Frontal cortex (tissue), 4 donors: Measurements from ENCODE around the gene IQCM. TPM values are rescaled to one million over a fixed set of nuclear protein-coding genes. Genes with fewer than 3 reads are reported as not detected.

Experiments used
- DNase-seq, 2 donors: peaks; one replicate each; pipeline ENCODE4 v3.0.0; 2012; ENCODE audit warnings: low spot score in 2 of 2
- FAIRE-seq: peaks from 2 replicates; lab custom pipeline; 2012; peaks lifted over from hg19 to GRCh38; lab: Jason Lieb, UNC
- total RNA-seq: library from RNA; depleted of rRNA; stranded (reverse); fragments of >200 nt; gene quantifications from one replicate; pipeline ENCODE4 v1.2.3, GENCODE V29; 2014
- donor health status: control.
- donor health status: control.
- donor health status: control.

IQCM gene
- total RNA-seq = not detected

- FAIRE-seq = no peak
- DNase-seq = no peak
These were observed at the start of gene IQCM for GRCh38 chr4:149815743-149816142. Gene IQCM, minus strand, starts transcription at chr4:149815843. Its CDS starts 73,152 bp downstream, at chr4:149742691.

GRCh38 chr4:149857446-149857845 lies 41.8 kb upstream of the IQCM start:
- FAIRE-seq (no peak), DNase-seq (no peak)

GRCh38 chr4:149845743-149846142 lies 30.1 kb upstream of the IQCM start:
- FAIRE-seq (no peak), DNase-seq (no peak)

- no peak for FAIRE-seq
- no peak for DNase-seq
These were observed 26.0 kb upstream of the IQCM start for GRCh38 chr4:149841686-149842085.

- no peak for FAIRE-seq
These were observed 22.4 kb upstream of the IQCM start for GRCh38 chr4:149838036-149838435.

GRCh38 chr4:149836546-149836945 lies 20.9 kb upstream of the IQCM start:
- FAIRE-seq (no peak), DNase-seq (no peak)

More at GRCh38 chr4:149838036-149838435, 22.4 kb upstream of the IQCM start:
- no peak for DNase-seq

GRCh38 chr4:149835280-149835679 lies 19.6 kb upstream of the IQCM start:
- DNase-seq (no peak), FAIRE-seq (no peak)

GRCh38 chr4:149831656-149832208 lies 16.1 kb upstream of the IQCM start:
- FAIRE-seq = no peak
- DNase-seq = no peak

GRCh38 chr4:149830823-149831222 lies 15.2 kb upstream of the IQCM start:
- DNase-seq (no peak), FAIRE-seq (no peak)

GRCh38 chr4:149825336-149825735 lies 9.7 kb upstream of the IQCM start:
- FAIRE-seq (no peak), DNase-seq (no peak)

GRCh38 chr4:149823769-149824221 lies 8.2 kb upstream of the IQCM start:
- FAIRE-seq (no peak), DNase-seq (no peak)

- DNase-seq (no peak), FAIRE-seq (no peak)
These were observed 14.2 kb downstream of the IQCM start for GRCh38 chr4:149801416-149801815.

- FAIRE-seq = no peak
- DNase-seq = no peak
These were observed 16.1 kb downstream of the IQCM start for GRCh38 chr4:149799546-149799945.

GRCh38 chr4:149796381-149796780 lies 19.3 kb downstream of the IQCM start:
- FAIRE-seq = no peak
- no peak for DNase-seq

GRCh38 chr4:149795256-149795655 lies 20.4 kb downstream of the IQCM start:
- no peak for FAIRE-seq

GRCh38 chr4:149794352-149794751 lies 21.3 kb downstream of the IQCM start:
- no peak for FAIRE-seq
- DNase-seq = no peak

More at GRCh38 chr4:149795256-149795655, 20.4 kb downstream of the IQCM start:
- no peak for DNase-seq

GRCh38 chr4:149793459-149793858 lies 22.2 kb downstream of the IQCM start:
- no peak for FAIRE-seq
- no peak for DNase-seq

- no peak for DNase-seq
These were observed 23.8 kb downstream of the IQCM start for GRCh38 chr4:149791851-149792250.

GRCh38 chr4:149790172-149790907 lies 25.3 kb downstream of the IQCM start:
- FAIRE-seq (no peak), DNase-seq (no peak)

More at GRCh38 chr4:149791851-149792250, 23.8 kb downstream of the IQCM start:
- no peak for FAIRE-seq

- DNase-seq = no peak
- no peak for FAIRE-seq
These were observed 27.3 kb downstream of the IQCM start for GRCh38 chr4:149788300-149788699.

- FAIRE-seq (no peak), DNase-seq (no peak)
These were observed 29.8 kb downstream of the IQCM start for GRCh38 chr4:149785696-149786431.
